CD1c-positive myeloid dendritic cell (primary cell): ENCODE results near the gene MGAT5B.

Experiments used
- DNase-seq: peaks from one replicate; pipeline ENCODE4 v3.0.0-alpha.2; 2016; ENCODE audit errors: extremely low spot score

MGAT5B gene

DNA sequence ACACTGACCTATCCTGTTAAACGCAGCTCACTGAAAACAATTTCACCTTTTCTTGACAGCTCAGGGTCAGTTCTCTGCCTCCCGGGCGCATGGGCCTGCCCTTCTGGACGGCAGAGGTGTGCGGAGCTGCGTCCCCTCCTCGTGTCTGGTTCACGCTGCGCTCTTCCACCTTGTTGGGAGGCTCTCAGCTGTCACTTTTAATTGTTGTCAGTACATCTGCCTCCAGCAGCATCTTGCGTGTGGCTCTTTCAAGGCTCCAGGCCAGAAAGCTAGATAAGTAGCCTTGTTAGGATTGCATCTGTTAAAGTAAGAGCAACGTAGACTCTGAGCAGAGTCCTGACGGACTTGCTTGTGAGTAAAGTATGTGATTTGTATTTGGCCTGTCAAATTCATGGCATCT lies 59.4 kb downstream of the MGAT5B start:
- no peak for DNase-seq

DNA sequence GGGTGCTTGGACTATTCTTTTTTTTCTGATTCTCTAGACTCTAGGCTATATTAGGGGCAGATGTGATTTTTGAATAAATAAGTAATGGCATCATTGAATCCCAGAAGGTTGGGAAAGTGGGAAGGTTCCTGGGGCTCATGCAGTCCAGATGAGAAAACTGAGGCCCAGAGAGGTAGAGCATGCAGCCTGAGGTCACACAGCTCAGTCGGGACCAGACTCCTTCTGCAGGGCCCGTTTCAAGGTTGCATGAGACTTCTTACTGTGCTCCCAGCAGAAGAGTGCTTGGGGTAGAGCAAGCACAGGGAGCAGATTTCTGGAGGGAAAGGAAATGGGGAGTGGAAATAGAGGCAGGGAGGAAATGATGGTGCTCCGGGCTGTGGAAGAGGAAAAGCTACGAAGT lies 59.8 kb downstream of the MGAT5B start:
- no peak for DNase-seq

DNA sequence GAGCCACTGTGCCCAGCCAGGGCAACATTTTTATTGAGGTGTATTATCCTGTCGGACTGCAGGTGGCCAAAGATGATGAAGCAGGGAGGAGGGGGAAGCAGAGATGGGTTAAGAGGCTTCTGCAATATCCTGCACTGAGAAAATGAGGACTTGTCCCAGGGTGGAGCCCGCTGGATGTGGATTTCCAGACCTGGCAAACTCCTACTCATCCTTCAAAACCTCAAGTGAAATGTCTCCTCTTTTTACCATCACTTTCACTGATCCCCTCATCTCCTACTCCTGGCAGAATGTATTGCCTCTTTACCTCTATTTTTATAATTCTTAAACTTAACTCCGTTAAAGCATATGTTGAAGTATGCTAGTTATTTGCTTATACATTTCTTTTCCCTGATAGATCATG lies 60.9 kb downstream of the MGAT5B start:
- DNase-seq, result no peak

DNA sequence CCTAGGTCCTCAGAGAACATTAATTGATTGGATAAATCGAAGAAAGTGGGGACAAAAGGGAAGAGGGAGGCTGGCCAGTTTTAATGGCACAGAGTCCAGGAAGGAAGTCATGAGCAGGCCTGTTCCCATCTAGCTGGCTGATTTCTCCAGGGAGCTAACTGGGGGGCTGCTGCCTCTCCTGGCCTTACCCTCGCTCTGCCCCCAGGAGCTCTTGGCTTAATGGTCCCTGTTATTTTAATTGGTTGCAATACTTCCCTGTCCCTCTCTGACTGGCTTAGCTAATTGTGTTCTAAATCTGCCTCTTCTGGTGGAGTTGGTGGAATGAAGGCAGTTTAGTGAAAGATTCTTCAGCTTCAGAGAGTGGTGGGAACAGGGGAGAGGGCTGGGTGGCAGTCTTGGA lies 61.4 kb downstream of the MGAT5B start:
- DNase-seq, result no peak

DNA sequence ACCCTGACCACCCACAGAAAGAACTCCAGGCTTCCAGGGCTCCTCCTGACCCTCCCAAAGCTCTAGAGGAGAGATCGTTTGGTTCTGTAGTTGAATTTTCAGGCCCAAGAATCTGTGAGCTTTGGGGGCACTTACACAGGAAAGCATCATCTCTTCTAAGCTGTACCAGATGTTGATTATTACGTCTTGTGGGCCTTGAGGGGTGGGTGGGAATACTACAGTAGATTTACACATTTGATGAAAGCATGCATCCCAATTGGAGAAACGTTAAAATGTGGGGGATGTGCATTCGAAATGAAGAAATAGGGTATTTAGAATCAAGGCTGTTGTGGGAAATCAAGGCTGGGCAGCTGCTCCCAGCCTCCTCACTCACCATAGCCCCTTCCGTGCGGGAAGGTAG lies 61.9 kb downstream of the MGAT5B start:
- no peak for DNase-seq

DNA sequence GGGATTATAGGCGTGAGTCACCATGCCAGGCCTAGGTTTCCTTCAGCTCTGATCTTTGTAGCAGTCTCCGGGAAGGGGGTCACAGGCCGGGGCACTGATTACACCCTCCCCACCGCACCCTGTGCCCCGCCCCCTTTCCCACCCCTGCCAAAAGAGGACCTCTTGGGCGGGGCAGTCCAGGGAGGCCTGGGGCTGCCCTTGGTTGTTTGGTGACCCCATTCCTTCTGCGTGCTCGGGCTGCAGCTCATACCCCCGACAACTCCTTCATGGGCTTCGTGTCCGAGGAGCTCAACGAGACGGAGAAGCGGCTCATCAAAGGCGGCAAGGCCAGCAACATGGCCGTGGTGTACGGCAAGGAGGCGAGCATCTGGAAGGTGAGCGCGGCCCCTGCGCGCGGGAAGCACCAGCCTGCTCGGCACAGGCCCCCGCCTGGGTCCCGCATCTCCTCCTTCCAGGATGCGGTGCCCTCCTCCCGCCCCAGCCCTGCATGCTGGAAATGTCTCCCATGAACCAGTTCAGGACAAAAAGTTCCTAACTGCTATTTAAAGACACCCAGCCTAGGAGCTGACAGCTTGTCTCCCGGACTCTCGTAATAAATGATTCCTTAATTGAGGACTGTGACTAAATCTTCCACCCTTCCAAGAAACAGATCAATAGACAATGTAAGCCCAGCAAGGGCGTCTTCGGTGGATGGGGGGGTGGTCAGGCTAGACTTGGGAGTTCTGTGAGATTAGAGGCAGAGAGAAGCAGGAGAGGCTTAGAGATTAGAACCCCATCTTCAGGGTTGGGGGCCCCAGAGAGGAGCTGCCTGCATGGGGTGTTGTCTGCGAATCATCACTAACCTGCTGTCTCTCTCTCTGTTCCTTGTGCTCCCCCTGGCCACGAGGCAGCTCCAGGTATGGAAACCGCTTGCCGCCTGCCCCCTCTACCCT lies 64.5 kb downstream of the MGAT5B start:
- no peak for DNase-seq

DNA sequence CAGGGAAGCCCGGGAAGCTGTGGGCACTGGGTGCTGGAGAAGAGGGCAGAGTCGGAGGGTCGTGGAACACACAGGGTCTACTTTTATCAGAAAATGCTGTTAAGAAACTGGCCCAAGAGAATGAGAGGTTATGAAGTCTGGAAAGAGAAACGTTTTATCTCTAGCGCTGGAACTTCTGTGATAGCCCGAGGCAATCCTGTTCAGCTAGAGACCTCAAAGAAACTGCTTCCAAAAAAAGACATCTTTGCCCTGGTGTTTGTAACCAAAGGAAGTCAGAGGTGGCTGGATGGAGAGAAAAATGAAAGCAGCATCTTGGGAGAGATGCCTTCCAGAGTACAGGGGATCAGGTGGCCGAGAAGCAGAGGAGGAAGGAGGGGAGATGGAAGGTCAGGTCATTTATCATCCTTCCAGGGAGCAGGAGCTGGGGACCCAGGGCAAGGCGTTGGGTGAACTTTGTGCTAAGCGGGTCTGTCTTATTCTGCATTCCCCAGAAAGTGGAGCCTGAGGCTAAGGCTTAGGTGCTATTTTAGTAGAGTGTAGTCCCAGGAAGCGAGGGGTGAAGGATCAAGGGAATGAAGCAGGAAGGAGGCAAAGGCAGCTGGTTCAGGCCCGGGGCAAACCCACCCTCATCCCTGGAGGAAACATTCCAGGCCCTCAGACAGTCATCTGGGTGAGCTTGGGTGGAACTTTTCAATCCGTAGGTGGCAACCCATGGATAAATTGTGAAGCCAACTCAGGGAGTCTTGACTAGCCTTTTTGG lies 66.5 kb downstream of the MGAT5B start:
- no peak for DNase-seq

DNA sequence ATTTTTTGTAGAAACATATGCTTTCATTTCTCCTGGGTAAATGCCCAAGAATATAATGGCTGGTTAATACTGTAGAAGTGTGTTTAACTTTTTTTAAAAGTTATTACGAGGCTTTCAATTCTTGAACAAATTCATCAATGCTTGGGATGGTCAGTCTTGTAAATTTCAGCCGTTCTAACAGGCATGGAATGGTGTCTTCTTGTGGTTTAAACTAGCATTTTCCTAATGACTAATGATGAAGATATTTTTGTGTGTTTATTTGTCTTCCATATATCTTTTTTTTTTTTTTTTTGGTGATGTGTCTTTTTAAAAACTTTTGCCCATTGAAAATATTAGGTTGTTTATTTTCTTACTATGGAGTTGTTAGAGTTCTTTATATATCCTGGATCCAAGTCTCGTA lies 67.1 kb downstream of the MGAT5B start:
- no peak for DNase-seq

DNA sequence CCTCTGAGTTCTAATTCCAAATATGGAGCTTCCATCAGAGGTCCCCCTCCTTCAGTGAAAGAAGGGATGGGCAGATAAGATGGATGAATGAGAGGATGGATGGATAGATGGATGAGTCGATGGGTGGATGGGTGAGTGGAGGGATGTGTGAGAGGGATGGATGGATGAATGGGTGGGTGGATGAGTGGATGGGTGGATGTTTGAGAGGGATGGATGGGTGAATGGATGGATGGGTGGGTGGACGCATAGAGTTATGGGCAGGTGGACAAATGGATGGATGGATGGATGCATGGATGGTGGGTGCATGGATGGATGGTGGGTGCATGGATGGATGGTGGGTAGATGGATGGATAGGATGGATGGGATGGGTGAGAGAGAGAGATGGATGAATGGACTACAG lies 69.0 kb downstream of the MGAT5B start:
- no peak for DNase-seq

DNA sequence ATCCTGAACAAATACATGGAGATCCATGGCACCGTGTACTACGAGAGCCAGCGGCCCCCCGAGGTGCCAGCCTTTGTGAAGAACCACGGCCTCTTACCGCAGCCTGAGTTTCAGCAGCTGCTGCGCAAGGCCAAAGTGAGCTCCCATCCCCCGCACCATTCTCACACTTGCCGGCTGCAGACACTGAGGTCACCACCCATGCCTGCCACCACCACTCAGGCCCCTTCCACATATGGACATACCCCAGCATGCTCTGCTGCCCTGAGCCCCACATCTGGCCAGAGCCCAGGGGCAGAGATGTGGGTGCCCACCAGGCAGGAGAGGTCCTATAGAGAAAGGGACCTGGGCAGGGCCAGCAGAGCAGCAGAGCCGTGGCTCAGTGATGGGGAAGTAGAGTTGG lies 69.8 kb downstream of the MGAT5B start:
- DNase-seq, result no peak

DNA sequence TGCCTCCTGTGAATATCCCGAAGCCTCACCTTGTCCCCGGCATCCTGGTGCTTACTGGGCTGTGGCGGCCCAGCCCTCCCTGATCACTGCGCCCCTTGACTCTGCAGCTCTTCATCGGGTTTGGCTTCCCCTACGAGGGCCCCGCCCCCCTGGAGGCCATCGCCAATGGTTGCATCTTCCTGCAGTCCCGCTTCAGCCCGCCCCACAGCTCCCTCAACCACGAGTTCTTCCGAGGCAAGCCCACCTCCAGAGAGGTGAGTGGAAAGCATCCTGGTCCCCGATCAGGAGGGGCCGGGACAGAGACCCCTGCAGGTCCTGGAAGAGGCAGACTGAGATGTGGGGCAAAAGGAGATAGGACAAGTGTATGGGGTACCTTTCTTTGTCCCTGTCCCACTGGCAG lies 72.1 kb downstream of the MGAT5B start:
- DNase-seq, result no peak

DNA sequence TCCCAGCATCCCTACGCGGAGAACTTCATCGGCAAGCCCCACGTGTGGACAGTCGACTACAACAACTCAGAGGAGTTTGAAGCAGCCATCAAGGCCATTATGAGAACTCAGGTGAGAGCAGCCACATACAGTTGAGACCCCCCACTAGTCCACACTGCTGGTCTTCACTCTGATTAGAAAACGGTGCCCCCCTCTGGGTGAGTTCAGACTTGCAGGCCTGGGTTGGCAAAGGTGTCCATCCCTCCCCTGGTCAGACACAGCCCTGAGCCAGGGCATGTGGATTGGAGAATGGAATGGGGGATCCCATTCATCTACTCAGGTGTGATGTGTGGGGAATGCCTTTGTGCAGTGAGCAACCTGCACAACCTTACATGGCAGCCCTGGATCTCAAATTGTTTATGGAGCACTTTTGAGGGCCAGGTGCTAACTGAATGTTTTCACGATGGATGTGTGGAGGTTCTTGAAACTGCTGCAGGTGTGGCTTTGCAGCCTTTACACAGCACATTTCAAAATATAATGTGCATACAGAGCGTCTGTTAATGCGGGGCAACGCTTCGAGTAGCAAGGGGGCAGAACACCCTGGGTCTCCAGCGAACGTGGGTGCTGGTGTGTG lies 72.6 kb downstream of the MGAT5B start:
- DNase-seq, result no peak

DNA sequence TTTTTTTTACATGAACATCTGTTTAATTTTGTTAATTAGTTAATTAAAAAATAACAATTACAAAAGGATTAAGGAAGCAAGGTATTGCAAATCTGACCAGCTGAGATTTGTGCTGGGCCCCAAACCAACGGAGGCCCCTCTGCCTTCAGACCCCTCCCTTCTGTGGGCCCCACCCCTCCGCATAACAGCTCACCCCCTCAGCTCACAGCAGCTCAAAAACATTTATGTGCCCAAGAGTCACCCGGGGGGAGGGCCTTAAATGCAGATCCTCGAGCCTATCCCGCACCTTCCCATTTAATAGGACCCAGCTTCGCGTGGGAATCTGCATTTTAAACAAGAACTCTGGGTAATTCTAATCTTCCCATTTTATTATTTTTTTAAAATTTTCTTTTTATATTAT lies 75.0 kb downstream of the MGAT5B start:
- DNase-seq, result no peak

DNA sequence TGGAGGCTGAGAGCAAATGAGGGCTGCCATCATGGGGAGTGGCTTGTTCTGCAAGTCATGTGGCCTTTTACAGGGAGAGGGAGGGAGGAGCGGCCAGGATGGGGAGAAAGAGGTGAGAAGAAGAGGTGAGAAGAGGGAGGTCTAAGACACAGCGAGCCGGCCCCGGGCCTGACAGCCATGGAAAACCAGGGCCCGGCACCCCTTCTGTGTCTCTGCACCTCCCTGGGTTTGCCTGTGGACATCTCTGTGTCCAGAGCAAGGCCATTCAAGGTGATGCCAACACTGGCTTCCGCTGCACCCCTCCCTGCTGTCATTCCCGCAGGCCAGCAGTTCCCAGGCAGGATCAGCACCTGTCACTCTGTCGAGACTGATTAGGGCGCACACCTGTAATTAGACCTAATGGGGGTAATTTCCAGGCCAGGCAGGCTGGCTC lies 75.6 kb downstream of the MGAT5B start:
- DNase-seq, result no peak

DNA sequence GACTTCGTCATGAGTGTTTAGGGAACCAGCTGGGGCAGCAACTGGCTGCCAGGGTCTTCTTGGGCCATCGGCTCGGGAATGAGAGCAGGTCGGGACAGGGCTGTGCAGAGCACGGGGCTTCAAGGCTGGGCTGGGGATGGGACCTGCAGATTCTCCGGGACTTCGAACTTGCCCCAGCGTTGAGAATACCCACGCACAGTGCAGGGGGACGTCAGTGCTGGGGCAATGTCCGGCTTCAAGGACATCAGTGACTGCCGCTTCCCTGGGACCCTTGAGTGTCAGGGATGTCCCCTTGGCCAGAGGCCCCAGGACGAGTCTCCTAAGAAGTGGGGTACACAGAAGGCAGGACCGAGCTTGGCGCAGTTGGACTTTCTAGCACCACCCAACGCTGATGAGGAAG lies 76.3 kb downstream of the MGAT5B start:
- no peak for DNase-seq

DNA sequence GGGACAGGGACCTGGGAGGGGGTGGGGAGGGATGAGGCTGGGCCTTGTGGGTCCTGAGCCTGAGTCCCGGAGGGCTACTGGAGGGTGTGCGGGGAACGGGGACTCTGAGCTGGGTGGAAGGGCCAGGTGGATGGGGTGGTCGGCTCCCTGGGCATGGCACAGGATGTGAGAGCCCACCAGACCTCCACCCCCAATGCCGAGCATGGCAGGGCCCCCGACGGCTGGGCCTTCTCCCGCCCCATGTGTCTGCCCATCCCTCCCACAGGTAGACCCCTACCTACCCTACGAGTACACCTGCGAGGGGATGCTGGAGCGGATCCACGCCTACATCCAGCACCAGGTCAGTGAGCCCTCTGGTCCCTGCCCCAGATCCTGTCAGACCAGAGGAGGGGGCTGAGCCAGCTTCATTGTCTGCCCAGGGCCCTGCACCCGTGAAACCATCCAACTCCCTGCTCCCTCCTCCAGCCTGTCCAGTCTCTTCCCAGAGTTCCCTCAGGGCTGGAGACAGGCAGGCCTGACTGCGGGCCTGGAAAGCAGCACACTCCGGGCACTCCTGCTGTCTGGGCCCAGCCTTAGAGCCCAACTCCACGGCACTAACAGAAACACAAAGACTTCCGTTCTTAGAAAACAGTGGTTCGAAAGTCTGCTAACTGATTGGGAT lies 78.0 kb downstream of the MGAT5B start:
- DNase-seq, result no peak

DNA sequence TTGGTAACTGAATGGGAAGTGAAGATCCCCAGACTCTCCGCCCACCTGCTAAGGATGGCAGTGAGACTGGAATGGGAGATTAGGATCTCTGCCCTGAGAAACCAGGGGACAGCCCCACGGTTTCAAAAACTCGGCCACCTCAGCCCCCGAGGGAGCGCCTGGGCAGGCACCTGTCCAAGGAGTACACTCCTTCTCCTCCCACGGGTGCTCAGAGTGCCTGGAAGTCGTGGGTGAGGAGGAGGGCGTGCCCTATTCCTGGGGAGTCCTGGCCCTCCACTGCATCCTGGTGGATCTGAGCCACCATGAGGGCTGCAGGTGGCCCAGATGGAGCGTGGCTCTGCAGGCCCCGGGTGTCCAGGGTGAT lies 78.5 kb downstream of the MGAT5B start:
- DNase-seq, result no peak

DNA sequence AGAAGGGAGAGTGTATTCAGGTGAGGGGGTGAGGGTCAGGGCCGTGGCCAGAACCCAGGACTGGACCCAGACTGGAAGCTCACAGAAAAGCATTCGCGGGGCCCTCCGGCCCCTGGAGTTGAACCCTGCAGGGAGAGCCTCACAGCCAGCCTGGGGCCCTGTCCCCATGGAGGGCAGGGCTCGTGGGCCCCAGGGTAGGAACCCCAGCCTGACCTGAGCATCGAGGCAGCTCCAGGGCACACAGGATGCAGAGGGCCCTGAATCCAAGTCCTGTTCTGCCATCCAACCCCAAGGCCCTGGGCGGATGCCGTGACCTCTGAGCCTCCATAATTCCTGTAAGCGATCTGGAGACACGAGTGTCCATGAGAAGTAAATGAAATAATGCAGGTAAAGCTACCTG lies 79.1 kb downstream of the MGAT5B start:
- DNase-seq, result no peak

DNA sequence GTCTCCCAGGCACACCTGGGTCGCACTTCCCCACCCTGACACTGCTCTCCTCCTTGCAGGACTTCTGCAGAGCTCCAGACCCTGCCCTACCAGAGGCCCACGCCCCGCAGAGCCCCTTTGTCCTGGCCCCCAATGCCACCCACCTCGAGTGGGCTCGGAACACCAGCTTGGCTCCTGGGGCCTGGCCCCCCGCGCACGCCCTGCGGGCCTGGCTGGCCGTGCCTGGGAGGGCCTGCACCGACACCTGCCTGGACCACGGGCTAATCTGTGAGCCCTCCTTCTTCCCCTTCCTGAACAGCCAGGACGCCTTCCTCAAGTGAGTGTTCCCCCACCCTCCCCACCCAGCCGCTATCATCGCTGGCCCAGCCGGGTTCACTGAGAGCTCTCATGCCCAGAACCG lies 79.6 kb downstream of the MGAT5B start:
- no peak for DNase-seq

DNA sequence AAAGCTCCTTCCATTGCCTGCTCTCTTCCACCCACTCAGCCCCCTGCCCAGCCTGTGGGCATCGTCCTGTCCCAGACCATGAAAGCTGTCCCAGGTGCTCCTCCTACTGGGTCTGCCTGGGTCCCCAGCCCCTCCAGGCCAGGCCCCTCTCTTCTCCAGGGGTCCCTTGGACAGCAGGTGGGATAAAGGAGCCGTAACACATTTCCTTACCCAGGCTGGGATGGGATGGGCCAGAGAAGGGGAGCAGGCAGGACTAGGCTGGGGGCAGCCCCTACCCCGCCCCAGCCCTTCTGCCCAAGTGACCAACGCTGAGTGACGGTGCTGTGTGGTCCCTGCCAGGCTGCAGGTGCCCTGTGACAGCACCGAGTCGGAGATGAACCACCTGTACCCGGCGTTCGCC lies 80.1 kb downstream of the MGAT5B start:
- no peak for DNase-seq

DNA sequence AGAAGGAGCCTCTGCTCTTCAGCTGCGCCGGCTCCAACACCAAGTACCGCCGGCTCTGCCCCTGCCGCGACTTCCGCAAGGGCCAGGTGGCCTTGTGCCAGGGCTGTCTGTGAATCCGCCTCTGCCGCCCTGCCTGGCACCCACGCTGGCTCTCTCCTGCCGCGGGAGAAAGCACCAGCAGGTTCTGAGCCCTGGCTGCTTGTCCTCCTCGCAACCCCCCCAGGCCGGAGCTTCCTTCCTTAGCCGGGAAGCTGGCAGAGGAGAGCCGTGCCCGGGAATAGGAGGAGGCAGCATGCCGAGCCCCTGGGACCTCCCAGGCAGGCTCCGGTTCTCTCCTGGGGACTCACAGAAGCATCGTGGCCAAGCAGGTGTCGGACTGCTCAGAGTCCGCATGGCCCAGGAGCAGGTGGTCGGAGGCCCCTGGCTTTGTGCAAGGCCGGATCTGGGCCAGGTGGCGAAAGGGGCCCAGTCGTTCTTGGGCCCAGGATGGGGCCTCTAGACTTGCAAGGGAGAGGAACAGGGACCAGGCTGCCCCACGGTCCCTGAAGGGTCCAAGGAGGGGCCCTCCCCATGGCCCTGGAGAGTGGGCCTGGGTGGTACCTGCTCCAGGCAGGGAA lies 80.6 kb downstream of the MGAT5B start:
- no peak for DNase-seq
